GM21360 (cell line): Measurements from ENCODE around the gene RNF220.

Source experiments
- ATAC-seq: cut with Tn5 transposase; IDR thresholded peaks from one replicate; pipeline ENCODE4 v1.9.1; 2021; ENCODE audit warnings: mild to moderate bottlenecking, moderate library complexity; ENCODE audit not compliant: unreplicated experiment

The RNF220 gene

GRCh38 chr1:44575396-44575795 is 170.3 kb downstream of the RNF220 start:
- no peak for ATAC-seq

- no peak for ATAC-seq
Observed at GRCh38 chr1:44576456-44577150, 171.5 kb downstream of the RNF220 start.

- no peak for ATAC-seq
Observed at GRCh38 chr1:44581205-44581604, 176.2 kb downstream of the RNF220 start.

GRCh38 chr1:44584167-44584566 is 179.1 kb downstream of the RNF220 start:
- ATAC-seq, result no peak

- no peak for ATAC-seq
Observed at GRCh38 chr1:44585315-44585920, 180.4 kb downstream of the RNF220 start.

GRCh38 chr1:44587796-44588460 is 182.9 kb downstream of the RNF220 start:
- no peak for ATAC-seq

GRCh38 chr1:44588551-44589210 is 183.6 kb downstream of the RNF220 start:
- no peak for ATAC-seq

- ATAC-seq, result no peak
Observed at GRCh38 chr1:44590475-44590874, 185.4 kb downstream of the RNF220 start.

- no peak for ATAC-seq
Observed at GRCh38 chr1:44591381-44591780, 186.3 kb downstream of the RNF220 start.

- no peak for ATAC-seq
Observed at GRCh38 chr1:44592208-44593145, 187.4 kb downstream of the RNF220 start.

- ATAC-seq, result no peak
Observed at GRCh38 chr1:44594353-44594752, 189.3 kb downstream of the RNF220 start.

- peak; percentile 66 for ATAC-seq
Observed at GRCh38 chr1:44594871-44595735, 190.0 kb downstream of the RNF220 start.

- no peak for ATAC-seq
Observed at GRCh38 chr1:44596511-44596910, 191.5 kb downstream of the RNF220 start.

- ATAC-seq, result no peak
Observed at GRCh38 chr1:44598167-44598566, 193.1 kb downstream of the RNF220 start.

- no peak for ATAC-seq
Observed at GRCh38 chr1:44602634-44603628, 197.9 kb downstream of the RNF220 start.

GRCh38 chr1:44603718-44604117 is 198.7 kb downstream of the RNF220 start:
- no peak for ATAC-seq

GRCh38 chr1:44604157-44604955 is 199.3 kb downstream of the RNF220 start:
- ATAC-seq, result no peak
